ENCODE data around the gene ARHGAP15. TPM values are rescaled to one million over a fixed set of nuclear protein-coding genes. Genes with fewer than 3 reads are reported as not detected.
A peak's percentile ranks its signal among the peaks of the same experiment; 100 is the strongest.

Gene ARHGAP15
- total and polyA plus RNA-seq, 12 donors: 1.3 to 7.7 (median 2.8) TPM

- Histone ChIP-seq H3K36me3 (no peaks in the 10 kb centered on the region), H3K4me3 (no peak overlapping the region), H3K27ac (no peak overlapping the region), H3K4me1 (peaks cover 0 to 9% (median 0%) of the 10 kb centered on the region in 9 donors), H3K9me3 (peaks cover 0 to 3% (median 0%) of the 10 kb centered on the region in 11 donors), H3K27me3 (no peaks in the 10 kb centered on the region)
- DNase-seq: no peak
- no peak for ATAC-seq
- intact Hi-C loops (cut with DNase I): no loop called here
- no peak for TF ChIP-seq CTCF (IDR thresholded peaks at IDR 0.05)
- 44 to 61% methylated on average over 2 of the region's 2 CpGs for WGBS, 2 donors
Observed at GRCh38 chr2:143600116-143600515, 470.9 kb downstream of the ARHGAP15 start.

- ATAC-seq: no peak
- peaks cover 0 to 3% (median 0%) of the 10 kb centered on the region in 11 donors for H3K9me3 ChIP-seq
- H3K4me3 ChIP-seq: no peak overlapping the region
- H3K27me3 ChIP-seq: no peaks in the 10 kb centered on the region
- no peak overlapping the region for H3K27ac ChIP-seq
- no peak for DNase-seq
- H3K4me1 ChIP-seq: peaks cover 0 to 11% (median 0%) of the 10 kb centered on the region in 9 donors
- 60 to 79% methylated on average over 1 of the region's 1 CpG for WGBS, 2 donors
- intact Hi-C loops (cut with DNase I): no loop called here
- TF ChIP-seq CTCF (IDR thresholded peaks at IDR 0.05): no peak
- no peaks in the 10 kb centered on the region for H3K36me3 ChIP-seq
Observed at GRCh38 chr2:143601828-143602227, 472.6 kb downstream of the ARHGAP15 start.

- H3K27me3 ChIP-seq: no peaks in the 10 kb centered on the region
- no peak overlapping the region for H3K27ac ChIP-seq
- H3K4me3 ChIP-seq: no peak overlapping the region
- H3K4me1 ChIP-seq: peaks cover 0 to 14% (median 0%) of the 10 kb centered on the region in 9 donors
- 70 to 73% methylated on average over 5 of the region's 5 CpGs for WGBS, 2 donors
- TF ChIP-seq CTCF (IDR thresholded peaks at IDR 0.05): no peak
- no peaks in the 10 kb centered on the region for H3K36me3 ChIP-seq
- ATAC-seq: no peak
- DNase-seq: no peak
- intact Hi-C loops (cut with DNase I): no loop called here
- peaks cover 0 to 3% (median 0%) of the 10 kb centered on the region in 11 donors for H3K9me3 ChIP-seq
Observed at GRCh38 chr2:143603035-143603655, 473.9 kb downstream of the ARHGAP15 start.

DNA sequence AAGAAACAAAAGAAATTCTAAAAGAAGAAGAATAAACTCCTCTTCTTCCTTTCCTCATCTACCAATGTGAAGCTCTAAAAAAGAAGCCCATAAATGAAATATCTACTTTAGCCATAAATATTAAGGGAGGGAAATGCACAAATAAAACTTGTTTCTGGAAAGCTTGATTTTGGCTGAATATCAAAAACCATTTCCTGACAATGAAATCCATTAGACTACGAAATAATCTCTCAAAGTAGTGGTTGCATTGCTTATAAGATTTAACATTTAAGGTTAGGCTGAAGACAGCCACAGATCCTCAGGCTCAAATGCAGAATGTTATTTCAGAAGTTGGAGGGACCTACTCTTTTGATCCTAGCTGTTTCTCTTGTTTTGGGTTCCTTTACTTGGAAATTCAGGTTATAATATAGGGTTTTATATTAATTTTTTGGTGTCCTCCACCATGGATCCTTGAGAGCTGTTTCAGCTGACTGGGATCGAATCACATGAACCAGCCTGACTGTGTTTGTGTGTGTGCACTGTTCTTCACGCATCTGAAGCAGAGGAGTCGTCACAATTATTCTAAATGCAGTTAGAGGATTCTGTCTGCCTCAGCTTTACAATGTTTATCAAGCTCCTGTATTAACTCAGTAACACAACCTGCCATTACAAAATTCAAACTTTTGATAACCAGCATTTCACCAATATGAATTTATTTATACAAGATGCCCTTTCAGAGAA is 474.8 kb downstream of the ARHGAP15 start:
- peaks cover 0 to 3% (median 0%) of the 10 kb centered on the region in 11 donors for H3K9me3 ChIP-seq
- DNase-seq (no peak), ATAC-seq (no peak)
- 56 to 62% methylated on average over 4 of the region's 4 CpGs for WGBS, 2 donors
- intact Hi-C loops (cut with DNase I): no loop called here
- no peak for TF ChIP-seq CTCF (IDR thresholded peaks at IDR 0.05)
- peaks cover 0 to 14% (median 0%) of the 10 kb centered on the region in 9 donors for H3K4me1 ChIP-seq
- no peaks in the 10 kb centered on the region for H3K36me3 ChIP-seq
- no peak overlapping the region for H3K4me3 ChIP-seq
- H3K27ac ChIP-seq: peak overlapping the region in 2 of 10 donors; percentile 17 to 26
- no peaks in the 10 kb centered on the region for H3K27me3 ChIP-seq

All from heart right ventricle (tissue), 16 donors.